Measurements from ENCODE around the gene RTEL1.

- TF ChIP-seq CTCF (IDR thresholded peaks at IDR 0.05; ENCODE audit: low read depth, low read length) = no peak
- TF ChIP-seq EZH2phosphoT487 (IDR thresholded peaks at IDR 0.05; ENCODE audit: low read depth) = no peak
Observed at GRCh38 chr20:63657260-63657936, 714 bp upstream of the RTEL1 start.
